ENCODE measurements around the gene ZNF844.
"Not testable (repeated sequence)": the region's sequence is repeated elsewhere in the genome, so short reads cannot be mapped to it uniquely, and the experiment has no call there.

ZNF844 gene

DNA sequence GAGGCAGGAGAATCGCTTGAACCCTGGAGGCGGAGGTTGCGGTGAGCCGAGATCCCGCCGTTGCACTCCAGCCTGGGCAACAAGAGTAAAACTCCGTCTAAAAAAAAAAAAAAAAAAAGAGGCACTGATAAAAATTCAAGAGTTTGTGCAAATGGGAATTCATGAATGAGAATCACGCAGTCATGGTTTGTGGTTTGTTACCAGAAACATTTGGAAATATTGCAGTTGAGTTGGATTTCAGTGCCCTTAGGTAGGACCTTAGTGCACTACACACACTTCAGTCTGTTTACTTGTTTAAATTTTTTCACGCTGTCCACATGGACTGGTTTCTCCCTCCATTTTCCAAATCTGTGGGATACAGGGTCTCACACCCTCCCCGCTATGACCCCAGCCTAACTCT lies 28.4 kb downstream of the ZNF844 start:
- DNase-seq: no peak

DNA sequence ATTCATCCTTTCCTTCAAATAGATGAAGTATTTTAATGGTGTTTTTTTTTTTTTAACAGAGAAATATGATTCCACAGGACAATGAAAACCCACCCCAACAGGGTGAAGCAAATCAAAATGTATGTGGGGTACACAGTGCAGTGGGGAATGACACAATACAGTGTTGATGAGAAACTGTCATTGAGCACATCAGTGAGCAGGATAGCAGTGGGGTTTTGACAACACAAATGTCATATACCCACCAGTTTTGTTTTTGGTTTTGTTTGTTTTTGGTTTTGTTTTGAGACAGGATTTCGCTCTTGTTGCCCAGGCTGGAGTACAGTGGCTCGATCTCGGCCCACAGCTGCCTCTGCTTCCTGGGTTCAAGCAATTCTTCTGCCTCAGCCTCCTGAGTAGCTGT lies 29.2 kb downstream of the ZNF844 start:
- no peak for DNase-seq

DNA sequence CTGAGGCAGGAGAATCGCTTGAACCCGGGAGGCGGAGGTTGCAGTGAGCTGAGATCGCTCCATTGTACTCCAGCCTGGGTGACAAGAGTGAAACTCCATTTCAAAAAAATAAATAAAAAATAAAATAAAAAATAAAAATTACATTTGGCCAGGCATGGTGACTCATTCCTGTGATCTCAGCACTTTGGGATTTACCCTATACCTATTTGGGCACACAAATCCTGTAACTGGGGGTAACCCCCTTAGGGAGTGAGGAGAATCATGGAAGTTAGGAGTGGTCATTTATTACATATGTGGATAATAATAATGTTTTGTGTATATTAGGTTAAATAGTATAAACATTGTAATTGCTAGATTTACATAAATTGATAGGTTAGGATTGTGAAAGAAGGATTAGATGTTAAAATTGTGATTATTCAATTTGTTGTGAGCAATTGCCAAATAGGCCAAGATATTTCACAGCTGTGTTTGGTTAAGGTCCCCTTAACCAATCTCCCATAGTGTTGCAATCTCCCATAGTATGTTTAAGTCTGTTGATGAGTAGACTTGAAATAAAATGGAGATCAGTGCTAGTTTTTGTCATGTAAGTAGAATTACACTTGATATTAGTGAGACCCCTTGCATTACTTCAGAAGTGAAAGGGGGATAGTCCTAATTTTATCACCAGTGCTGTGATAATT lies 30.7 kb downstream of the ZNF844 start:
- DNase-seq: no peak

DNA sequence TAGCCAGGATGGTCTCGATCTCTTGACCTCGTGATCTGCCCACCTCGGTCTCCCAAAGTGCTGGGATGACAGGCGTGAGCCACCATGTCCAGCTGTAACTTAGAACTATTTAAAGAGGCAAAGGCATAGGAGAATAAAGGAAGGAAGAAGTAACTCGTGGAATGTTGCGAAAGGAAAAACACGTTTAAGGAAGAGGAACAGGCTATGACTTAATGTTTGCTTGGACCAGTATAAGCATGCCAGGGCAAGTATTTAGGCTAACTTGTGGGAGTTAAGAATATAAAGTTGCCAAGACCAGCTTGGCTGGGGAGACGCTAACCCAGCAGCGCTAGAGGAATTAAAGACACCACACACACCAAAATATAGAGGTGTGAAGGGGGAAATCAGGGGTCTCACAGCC lies 33.5 kb downstream of the ZNF844 start:
- no peak for DNase-seq

DNA sequence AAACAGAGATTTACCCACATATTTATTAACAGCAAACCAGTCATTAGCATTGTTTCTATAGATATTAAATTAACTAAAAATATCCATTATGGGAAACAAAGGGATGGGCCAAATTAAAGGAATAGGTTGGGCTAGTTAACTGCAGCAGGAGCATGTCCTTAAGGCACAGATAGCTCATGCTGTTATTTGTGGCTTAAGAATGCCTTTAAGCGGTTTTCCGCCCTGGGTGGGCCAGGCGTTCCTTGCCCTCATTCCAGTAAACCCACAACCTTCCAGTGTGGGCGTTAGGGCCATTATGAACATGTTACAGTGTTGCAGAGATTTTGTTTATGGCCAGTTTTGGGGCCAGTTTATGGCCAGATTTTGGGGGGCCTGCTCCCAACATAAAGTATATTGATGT lies 39.4 kb downstream of the ZNF844 start:
- DNase-seq: not testable (repeated sequence)

DNA sequence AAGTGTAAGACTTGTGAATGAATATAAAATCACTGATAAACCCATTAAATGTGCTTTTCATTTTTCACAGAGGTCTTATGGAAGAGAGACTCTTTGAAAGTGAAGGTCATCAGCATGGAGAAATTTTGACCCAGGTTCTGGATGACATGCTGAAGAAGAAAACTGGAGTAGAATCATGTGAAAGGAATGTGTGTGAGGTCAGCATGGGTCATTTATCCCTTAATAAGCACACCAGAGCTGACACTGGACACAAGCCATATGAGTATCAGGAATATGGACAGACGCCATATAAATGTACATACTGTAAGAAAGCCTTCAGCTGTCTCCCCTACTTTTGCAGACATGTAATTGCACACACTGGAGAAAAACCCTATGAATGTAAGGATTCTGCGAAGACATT lies 46.6 kb downstream of the ZNF844 start:
- no peak for DNase-seq

DNA sequence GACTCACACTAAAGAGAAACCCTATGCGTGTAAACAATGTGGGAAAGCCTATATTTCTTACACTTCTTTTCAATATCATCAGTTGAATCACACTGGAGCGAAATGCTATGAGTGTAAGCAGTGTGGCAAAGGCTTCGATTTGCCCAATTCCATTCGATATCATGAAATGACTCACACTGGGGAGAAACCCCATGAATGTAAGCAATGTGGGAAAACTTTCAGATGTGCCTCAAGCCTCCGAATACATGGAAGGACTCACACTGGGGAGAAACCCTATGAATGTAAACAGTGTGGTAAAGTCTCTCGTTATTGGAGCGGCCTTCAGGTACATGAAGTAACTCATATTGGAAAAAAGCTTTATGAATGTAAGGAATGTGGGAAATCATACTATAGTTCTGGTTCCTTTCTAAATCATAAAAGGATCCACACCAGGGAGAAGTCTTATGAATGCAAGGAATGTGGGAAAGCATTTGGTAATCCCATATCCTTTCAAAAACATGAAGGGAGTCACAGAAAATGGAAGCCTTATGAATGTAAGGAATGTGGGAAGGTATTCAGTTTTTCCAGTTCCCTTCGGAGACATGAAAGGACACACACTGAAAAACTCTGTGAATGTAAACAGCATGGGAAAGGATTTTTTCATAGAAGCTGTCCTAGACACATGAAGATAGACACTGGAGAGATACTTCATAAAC lies 47.6 kb downstream of the ZNF844 start:
- no peak for DNase-seq

DNA sequence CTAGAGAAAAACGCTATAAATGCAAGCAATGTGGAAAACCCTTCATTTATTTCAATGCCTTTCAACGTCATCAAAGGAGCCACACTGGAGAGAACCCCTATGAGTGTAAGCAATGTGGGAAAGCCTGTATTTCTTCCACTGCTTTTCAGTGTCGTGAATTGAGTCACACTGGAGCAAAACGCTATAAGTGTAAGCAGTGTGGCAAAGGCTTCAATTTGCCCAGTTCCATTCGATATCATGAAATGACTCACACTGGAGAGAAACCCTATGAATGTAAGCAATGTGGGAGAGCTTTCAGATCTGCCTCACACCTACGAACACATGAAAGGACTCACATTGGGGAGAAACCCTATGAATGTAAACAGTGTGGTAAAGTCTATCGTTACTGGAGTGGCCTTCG lies 48.2 kb downstream of the ZNF844 start:
- no peak for DNase-seq

DNA sequence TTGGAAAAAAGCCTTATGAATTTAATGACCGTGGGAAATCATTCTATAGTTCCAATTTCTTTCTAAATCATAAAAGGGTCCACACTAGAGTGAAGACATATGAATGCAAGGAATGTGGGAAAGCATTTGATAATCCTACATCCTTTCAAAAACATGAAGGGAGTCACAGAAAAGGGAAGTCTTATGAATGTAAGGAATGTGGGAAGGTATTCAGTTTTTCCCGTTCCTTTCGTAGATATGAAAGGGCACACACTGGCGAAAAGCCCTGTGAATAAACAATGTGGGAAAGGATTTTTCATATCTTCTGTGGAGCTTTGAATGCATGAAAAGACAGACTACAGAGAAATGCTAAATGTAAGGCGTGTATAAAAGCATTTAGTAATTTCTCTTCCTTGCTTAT lies 48.6 kb downstream of the ZNF844 start:
- no peak for DNase-seq

DNA sequence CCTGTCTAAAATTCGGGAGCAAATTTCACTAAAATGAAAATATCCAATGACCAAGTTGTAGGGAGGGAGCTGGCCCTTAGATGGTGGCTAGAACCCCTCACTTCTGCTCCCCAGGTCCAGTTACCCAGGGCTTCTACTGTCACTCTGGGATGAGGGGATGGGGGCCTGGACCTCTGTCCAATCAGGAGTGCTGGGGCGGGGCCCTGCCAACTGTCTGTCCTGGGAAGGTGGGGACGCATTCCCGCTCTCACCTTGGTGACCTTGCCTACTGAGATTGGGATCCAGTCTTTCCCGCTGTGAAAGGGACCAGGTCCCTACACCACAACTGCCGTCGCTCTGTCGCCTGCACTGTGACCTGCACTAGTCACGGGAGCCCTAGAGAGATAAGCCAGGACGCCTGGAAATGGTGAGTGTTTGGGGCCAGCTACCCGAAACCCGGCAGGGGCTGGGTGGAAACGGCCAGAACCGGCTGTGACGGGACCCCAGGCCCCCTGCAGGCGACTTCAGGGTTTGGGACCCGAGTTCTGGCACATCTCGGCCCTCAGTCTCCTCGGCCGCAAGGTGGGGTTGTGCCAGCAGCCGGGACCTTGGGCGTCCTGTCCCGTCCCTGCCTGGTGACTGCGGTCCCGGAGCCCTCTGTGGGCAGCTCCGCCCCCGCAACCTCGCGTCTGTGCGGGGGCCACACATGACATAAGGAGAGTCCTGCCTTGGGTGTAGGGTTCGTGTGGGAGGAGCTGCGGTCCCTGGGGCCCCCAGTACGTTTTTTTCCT lies 52.9 kb downstream of the ZNF844 start:
- DNase-seq: no peak

DNA sequence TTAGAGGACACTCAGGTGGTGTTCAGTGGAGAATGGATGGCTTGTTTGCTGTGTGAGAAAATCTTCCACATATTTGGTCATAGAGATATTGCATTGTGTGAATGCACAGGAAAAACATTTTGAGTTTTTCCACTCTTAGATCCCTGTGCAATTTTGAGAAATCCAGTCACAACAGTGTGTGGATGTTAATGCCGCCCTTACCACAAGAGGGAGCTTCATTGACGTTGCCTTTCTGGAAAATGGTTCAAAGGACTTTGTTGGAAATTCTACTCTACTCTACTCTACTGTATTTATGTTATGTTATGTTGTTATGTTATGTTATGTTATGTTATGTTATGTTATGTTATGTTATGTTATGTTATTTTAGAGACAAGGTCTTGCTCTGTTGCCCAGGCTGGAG lies 62.2 kb downstream of the ZNF844 start:
- DNase-seq: peak; percentile 4 to 19

Data from Kasumi-1 (cell line).